Right lobe of liver (tissue), 4 donors: ENCODE measurements around the gene TICAM2.

ENCODE experiments used
- POLR2A ChIP-seq: fragments of 450-650 bp; IDR thresholded peaks from one replicate; pipeline ENCODE4 v1.6.1; 2017; ENCODE audit warnings: antibody characterized with exemption, mild to moderate bottlenecking
- TF ChIP-seq, protein P1 (sequence below), 4 donors: fragments of 200-600 bp in 3 of 4; fragments of 450-650 bp in 1 of 4; IDR thresholded peaks; one replicate each; pipeline versions ENCODE4 v1.5.1 to v1.8.0; 2016 to 2022; ENCODE audit warnings: antibody characterized with exemption in 4 of 4, mild to moderate bottlenecking in 2 of 4
- donor health status: DM: no; HTN: no; CAD: no.
- donor health status: DM: no; HTN: no; CAD: no.
- donor health status: DM: no; HTN: yes; CAD: no.

DNA sequence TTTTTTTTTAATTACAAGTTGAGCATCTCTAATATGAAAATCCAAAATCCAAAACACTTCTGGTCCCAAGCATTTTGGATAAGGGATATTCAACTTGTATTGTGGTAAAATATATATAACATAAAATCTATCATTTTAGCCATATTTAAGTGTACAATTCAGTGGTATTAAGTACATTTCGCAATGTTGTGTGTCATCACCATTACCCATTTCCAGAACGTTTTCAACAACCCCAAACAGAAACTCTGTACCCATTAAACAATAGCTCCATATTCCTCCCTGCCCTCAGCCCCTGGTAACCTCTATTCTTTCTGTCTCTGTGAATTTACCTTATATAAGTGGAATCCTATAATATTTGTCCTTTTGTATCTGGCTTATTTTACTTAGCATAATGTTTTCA is 24.9 kb downstream of the TICAM2 start:
- TF ChIP-seq, protein P1, sequence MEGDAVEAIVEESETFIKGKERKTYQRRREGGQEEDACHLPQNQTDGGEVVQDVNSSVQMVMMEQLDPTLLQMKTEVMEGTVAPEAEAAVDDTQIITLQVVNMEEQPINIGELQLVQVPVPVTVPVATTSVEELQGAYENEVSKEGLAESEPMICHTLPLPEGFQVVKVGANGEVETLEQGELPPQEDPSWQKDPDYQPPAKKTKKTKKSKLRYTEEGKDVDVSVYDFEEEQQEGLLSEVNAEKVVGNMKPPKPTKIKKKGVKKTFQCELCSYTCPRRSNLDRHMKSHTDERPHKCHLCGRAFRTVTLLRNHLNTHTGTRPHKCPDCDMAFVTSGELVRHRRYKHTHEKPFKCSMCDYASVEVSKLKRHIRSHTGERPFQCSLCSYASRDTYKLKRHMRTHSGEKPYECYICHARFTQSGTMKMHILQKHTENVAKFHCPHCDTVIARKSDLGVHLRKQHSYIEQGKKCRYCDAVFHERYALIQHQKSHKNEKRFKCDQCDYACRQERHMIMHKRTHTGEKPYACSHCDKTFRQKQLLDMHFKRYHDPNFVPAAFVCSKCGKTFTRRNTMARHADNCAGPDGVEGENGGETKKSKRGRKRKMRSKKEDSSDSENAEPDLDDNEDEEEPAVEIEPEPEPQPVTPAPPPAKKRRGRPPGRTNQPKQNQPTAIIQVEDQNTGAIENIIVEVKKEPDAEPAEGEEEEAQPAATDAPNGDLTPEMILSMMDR (IDR thresholded peaks at IDR 0.05): no peak
- TF ChIP-seq POLR2A: no peak
